CD4-positive, alpha-beta T cell treated with Interleukin-15 for 1 hour (primary cell): ENCODE measurements around the gene UBR7.
"Not testable (repeated sequence)": the region's sequence is repeated elsewhere in the genome, so short reads cannot be mapped to it uniquely, and the experiment has no call there.

Experiments
- DNase-seq: peaks from one replicate; pipeline ENCODE4 v3.0.0-alpha.2; 2020

UBR7 gene

DNA sequence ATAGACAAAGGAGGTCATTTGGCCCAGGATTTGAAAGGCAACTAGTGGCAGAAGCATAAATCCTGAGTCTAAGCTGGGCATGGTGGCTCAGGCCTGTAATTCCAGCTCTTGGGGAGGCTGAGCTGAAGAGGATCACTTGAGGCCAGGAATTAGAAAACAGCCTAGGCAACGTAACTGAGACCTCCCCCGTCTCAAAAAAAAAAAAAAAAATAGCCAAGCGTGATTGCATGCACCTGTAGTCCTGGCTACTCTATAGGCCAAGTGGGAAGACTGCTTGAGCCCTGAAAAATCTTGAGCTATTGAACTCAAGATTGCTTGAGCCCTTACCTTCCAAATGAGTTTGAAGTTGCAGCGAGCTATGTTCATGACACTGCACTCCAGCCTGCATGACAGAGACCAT, 8.0 kb upstream of the UBR7 start:
- DNase-seq, result no peak

DNA sequence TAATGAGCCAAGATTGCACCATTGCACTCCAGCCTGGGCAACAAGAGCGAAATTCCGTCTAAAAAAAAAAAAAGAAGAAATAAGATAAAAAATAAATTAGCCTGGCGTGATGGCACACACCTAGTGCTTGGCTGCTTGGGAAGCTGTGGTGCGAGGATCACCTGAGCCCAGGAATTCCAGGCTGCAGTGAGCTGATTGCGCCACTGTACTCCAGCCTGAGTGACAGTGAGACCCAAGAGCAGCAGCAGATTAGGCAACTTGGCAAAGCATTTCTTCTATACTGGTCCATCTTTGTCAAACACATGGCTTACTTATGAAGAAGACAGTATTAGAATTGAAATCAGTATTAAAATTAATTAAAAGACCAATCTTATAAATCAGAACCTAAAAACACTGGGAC, 6.5 kb upstream of the UBR7 start:
- no peak for DNase-seq

DNA sequence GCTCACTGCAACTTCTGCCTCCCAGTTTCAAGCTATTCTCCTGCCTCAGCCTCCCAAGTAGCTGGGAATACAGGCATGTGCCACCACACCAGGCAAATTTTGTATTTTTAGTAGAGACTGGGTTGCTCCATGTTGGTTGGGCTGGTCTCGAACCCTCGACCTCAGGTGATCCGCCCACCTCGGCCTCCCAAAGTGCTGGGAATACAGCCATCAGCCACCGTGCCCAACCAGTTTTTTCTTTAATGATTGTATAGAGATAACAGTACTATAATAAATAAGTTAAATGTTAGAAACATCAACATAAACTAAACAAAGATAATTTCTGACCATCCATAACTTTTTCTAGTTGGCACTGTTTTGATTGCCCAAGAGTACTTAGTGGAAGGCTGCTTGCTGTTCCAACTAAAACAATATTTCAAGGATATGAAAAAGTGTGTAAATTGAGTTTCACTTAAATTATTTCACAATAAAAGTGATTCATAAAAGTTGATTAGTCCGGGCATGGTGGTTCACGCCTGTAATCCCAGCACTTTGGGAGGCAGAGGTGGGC, 5.8 kb upstream of the UBR7 start:
- no peak for DNase-seq

DNA sequence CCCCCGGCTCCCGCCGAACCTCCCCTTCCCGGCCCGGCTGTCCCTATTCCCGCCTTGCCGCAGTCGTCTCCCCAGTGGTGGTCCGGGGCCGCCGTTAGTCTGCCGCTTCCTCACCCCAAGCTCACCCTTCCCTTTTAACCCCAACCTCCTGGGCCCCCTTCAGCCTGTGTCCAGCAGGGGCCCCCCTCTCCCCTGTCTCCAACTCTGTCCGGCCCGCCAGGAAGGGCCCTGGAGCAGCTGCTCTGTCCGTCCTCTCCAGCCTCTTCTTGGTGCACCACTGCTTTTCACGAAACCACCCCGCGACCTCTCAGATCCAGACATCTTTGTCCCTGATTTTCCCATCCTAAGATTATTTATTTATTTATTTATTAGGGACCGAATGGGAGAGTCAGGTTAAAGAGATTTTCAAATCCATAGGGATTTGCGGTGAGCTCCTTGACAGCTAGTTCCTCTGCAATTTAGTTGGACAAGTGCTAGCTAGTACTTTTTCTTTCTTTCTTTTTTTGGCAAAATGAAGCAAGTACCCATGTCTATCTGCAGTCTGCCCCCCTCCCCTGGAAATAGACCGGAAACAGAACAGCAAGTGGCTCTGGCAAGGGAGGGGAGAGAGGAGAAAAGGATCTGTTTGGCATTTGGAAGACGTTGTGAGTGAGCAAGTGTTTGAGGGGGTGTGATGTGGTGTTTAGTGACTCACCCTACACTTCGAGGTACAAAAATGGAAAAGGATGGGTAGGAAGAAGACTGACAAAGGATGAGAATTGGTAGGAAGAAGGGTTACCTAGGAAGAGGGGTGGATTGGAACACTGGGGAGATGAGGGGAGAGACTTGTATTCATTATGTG, 632 bp downstream of the UBR7 start:
- DNase-seq, result no peak

DNA sequence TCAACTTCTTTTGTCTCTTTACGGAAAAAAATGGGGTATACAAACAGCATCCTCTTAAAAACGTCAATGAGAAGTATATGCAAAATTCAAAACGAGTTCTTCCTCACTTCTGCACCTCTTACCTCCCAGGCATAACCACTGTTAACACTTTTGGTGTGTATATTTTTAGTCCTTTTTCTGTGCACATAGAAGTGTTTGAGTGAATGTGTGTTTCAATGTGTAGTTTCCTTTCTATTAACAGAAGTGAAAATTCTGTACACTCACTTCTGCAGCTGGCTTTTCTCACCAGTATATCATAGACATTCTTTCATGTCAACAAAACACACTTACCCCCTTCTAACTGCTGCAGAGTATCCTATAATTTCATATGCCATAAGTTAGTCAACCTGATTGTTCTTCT, 5.4 kb downstream of the UBR7 start:
- no peak for DNase-seq

DNA sequence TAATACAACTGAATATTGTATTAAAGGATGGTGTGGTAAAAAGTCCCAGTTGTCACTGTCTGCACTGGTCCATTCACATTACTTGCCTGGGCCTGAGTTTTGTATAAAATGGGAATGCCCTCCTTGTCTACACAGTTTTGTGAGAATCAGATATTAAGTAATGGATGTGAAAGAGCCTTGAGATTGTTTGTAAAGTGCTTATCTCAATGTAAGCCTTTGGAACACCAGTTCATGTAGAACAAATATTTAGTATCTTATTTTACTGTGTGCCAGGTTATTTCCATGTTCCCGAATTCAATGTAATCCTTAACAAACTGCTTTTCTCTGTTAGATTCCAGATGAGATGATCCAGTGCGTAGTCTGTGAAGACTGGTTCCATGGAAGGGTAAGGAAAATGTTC, 7.5 kb downstream of the UBR7 start:
- no peak for DNase-seq

DNA sequence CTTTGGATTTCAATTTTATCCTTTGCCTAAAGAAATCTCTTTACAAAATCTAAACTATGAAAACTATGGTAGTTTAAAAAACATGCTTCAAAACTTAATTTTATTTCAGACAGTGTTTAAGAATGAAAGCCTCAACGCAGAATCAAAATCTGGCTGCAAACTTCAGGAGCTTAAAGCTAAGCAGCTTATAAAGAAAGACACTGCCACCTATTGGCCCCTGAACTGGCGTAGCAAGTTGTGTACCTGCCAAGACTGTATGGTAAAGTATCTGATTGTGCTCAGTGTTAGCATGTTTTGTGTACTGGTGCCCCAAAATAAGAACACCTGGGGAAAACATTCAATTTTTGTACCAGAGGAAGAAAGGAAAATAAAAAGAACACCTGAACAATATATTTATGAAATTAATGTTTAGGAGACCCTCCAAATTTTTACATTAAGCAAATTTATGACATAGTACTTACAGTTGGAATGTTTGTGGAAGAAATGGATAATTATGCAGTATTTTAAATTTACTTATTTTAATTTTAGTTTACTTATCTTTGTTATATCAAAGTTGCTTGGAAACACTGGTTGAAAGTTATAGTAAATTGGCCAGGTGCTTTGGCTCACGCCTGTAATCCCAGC, 12.2 kb downstream of the UBR7 start:
- peak; percentile 57 for DNase-seq

DNA sequence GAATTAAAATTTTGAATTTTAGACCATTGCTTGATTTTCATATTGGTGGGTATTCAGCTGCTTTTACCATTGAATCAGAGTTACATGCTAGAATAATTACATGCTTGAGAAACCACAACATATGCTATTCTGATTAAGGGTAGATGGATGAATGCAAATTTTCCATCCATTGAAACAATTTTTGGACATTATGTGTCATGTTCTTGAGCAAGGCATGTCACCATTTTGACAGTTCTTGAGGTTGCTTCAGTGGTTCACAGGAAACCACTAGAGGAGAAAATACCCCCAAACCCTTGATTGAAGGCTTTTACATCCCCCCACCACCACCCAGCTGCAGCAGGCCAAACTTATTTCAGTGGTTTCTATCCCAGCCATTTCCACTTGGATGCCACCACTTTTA, 13.5 kb downstream of the UBR7 start:
- no peak for DNase-seq

DNA sequence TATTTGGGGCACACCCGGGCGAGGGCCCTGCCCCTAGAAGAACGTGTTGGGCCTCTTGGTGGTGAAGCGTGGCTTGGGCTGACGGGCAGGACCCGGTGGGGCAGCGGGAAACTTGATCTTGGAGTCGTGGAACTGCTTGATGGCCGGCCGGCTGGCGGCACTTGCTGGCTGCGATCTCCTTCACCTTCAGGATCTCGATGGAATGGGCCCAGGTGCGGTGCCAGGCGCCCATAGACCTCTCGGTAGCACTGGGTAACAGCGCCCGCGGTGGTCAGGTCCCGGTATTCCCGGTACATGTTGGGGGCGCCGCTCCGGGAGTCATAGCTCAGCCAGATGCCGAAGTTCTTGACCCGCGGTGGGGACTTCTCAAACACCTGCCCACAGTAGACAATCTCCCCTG, 16.5 kb downstream of the UBR7 start:
- DNase-seq, result no peak

DNA sequence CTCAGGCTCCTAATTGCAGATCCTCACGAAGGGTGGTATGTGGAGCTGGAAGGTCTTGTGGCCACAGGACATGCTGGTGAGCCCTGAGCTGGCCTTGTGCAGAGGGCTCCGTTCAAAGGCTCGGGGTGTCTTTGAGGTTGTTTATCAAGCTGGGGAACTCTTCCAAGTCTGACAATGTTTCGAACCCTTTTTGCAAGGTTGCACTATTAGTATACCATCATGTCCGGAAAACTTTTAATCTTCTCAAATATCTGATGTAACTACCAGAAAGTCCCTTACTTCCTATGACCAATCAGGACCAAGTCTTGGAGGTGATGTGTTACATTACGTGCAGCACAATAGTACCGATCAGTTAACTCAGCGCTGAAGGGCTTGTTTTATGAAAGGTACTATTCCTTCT, 21.5 kb downstream of the UBR7 start:
- DNase-seq, result no peak

DNA sequence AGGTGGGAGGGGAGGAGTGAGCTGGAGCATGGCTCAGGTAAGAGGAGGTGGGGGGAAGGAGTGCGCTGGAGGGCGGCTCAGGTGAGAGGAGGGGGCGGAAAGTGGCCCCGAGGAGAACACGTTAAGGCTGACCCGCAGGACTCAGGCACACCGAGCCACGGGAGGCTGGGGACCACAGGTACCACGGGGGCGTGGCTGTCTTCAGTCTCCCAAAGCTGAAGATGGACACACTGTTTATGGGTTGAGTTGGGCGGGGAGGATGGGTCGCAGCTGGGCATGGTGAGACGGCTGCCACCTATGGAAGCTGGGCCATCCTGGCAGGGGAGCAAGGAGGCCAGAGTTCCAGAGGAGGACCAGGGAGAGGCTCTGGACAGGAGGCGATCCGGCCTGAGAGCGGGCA, 23.5 kb downstream of the UBR7 start:
- DNase-seq, result no peak

DNA sequence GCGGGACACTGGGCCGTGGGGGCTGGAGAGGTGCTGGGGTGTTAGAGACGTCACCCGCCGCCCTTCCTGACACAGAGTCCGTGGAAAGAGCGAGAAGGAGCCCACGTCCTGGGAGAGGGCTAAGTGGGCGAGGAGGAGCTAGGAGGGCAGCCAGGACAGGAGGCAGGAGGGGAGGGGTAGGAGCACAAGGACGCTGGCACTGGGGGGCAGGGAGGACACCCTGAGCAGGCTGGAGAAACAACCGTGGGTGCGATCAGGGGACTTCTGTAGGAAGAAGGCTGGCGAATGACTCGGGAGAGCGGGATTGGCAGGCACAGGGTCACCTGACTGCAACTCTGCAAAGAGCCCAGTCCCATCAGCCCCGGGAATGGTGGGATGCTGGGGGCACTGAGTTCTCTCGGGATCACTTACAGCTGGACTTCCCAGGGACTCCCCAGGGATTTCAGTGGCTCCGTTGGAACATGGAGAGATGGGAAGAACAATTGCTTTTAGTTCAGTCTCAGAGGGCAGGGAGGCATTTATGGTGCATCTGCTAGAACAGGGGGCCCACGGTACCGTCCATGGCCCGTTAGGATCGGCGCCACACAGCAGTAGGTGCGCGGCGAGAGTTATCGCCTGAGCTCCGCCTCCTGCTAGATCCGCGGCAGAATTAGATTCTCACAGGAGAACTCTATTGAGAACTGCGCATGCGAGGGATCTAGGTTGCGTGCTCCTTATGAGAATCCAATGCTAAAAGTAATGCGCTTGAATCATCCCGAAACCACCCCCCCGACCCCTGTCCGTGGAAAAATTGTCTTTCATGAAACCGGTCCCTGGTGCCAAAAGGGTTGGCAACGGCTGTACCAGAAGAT, 24.3 kb downstream of the UBR7 start:
- no peak for DNase-seq

DNA sequence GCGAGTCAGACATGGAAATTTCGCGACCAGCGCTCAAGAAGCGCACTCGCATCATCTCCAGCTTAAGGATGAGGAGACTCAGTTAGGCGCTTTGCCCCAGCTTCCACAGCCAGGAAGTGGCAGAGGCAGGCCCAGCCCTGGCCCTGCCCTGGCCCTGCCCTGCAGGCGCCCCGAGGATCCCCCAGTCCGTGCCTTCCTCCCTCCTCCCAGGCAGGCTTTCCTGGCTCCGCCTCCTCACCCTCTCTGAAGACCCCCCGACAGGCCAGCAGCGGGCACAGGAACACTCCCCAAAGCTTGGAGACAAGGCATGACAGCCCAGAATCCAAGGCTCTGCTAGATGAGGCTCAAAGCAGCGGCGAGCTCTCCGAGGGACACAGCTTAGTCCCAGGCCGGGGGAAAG, 25.1 kb downstream of the UBR7 start:
- DNase-seq, result no peak

DNA sequence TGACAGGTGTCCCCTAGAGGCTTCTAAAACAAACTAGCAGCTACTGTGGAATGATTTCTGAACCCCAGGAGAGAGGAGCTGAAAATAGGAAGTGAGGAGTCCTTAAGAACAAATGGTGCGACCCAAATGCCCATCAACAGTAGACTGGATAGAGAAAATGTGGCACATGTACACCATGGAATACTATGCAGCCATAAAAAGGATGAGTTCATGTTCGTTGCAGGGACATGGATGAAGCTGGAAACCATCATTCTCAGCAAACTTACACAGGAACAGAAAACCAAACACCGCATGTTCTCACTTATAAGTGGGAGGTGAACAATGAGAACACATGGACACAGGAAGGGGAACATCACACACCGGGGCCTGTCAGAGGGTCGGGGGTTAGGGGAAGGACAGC, 26.0 kb downstream of the UBR7 start:
- DNase-seq, result not testable (repeated sequence)

DNA sequence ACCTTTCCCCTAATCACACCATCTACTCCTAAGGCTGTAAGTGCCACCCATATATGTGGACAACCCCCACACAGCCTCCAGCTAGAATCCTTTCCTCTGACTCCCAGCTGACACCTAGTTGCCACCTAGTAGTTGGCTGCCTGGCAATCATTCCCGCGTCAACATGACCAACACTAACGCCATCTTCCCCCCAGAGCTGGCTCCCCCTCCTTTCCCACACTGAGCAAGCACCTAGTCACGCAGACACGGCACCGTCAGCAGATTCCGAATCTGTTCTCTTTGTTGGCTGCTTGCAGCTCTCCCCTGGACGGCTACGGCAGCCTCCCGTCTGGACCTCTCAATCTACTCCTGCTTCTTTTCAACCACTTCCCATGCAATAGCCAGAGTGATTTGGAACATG, 27.7 kb downstream of the UBR7 start:
- DNase-seq, result no peak

DNA sequence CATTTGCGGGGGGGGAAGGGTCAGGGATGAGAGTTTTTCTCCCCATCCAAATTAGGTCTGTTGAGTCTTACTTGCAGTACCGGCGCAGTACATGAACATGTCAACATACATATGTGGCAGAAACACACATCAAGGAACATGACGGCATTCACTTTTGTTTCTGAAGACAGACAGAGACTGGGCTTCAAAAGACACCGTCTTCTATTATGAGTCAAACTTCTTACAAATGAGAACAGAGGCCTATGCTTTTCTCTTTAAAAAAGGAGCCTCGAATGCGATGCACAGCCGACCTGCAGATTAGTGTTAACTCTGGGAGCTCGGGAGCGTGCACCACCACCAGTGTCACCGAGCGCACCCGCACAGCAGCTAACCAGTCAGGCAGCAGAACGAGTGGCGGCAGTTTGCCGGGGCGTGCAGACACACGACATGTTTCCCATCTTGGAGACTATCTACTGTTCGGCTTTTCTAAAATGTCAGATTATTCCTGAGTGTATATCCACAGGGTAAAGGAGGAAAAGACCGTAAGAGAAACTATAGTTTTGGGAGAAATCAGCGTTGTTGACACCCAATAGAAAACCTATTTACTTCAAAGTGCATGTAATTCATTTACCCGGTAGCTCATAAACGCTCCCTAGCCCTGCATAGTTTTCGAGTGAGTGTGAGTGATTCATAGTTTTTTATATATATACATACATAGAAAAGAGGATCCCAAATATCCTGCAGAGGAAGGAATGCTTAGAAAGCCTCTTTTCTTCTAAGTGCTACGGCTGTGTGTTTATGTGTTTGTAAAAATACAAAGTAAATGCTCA, 33.0 kb downstream of the UBR7 start:
- DNase-seq, result no peak

DNA sequence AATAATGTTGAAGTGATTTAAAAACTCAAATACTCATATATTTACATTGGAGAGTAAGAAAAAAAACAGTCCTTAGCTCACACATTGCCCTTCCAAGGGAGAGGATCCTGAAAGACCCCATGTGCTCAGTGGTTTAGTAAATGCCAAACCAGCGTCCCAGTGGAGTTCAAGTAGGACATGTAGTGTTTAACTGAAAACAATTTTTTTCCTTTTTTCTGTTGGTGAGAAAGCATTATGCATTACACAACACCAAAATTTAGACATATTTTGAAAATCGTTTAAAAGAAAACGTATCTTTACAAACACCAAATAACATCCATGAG, 33.6 kb downstream of the UBR7 start:
- no peak for DNase-seq

DNA sequence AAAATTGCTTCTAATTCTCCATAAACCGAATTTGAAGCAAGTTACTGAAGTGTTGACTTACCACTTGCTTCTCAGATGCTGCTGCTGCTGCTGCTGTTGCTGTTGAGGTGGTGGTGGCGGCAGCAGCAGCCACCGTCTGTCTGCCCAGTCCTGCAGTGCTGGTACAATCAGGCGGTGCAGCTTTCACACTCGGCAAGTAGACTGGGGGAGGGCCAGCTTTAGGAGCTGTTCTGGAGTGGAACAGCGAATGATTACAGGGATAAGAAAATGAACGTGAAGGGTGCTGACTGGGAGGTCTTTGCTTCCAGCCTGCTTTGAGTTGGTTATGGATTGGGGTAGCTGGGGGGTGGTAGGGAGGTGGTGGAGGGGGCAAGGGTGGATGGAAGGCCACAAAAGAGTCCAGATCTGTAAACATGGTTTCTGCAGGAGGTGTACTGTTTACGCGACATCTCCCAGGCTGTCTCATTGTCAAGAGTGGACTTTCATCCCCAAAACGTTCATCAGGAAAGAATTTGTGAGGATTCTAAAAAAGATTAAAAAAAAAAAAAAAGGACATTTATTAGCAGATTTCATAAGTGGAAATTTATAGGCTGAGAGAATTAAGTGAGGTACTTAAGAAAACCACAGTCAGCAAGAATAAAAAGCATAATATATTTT, 38.8 kb downstream of the UBR7 start:
- no peak for DNase-seq

DNA sequence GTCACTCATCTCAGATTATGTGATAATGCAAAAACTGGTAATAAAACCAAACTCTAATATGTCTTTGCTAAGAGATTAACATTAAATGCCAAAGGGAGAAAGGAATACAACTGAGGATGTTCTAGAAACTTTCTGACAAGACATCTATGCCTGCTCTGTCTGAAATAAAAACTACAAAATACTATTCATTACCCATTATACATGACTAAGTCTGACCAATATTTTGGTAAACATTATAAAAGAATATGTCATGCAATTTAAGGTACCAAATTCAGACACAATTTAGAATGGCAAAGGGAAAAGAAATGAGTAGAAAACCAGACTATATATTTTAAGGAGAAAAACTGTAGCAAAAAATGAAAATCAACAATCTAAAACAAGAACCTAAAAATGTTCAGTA, 39.5 kb downstream of the UBR7 start:
- DNase-seq, result no peak

DNA sequence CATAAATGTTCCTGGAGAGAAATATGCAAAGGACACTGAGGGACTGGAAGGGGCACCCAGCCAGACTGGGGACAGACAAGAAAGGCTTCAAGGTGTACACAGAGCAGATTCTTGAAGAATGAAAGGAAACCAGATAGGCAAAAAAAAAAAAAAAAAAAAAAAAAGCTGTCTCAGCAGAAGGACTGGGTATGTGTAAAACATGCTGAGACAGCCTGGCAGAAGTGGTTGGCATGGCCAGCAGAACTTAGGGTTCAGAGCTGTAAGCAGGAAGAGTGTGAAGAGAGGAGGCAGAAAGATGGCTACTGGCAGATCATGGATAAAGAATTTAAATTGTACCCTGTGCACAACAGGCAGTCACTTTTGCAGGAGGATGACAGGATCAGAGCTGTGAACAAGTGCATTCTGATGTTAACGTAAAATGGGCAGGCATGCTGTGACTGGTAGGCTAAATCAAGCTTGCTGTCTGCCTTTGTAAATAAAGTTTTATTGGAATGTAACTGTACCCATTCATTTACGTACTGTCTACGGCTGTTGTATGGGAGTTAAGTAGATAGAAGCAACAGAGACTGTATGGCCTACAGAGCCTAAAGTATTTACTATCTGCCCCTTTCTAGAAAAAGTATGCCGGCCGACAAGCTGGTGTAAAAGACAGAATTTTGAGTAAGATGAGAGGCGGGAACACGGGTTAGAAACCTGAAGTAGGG, 42.2 kb downstream of the UBR7 start:
- DNase-seq, result no peak

DNA sequence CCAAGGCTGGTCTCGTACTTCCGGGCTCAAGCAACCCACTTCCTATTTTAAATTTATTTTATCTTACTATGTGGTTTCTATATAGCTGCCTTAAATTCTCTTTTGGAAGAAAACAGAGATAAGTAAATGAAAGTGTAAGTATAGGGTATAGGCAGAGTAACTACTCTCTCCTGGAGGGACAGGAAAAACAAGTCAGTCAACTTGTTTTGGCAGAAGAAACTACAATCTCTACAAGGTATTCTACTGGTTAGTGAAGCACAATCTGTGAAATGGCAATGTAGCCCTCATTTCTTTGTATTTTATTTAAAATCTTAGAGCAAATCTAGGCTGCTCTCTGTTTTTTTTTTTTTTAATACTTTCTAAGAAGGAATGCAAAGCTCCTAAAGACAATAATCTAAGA, 55.4 kb downstream of the UBR7 start:
- no peak for DNase-seq

DNA sequence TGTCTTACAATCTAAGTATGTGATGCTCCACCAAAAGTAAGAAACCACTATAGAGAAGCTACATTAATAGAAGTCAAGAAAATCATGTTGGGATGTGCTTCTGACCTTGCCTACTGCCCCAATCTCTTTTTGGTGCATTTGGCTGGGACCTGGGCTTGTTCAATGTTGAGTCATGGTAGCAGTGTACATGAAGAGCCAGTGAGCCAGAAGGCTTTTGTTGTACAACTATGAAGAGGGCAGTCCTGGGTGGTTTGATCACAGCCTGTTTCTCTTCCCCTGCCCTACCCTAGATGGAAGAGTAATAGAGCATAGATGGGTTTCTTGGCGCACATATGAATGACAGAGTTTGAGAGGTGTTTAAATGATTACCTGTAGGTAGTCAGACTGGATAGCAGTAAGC, 56.4 kb downstream of the UBR7 start:
- DNase-seq, result no peak
